Bronchial epithelial cell (primary cell): ENCODE measurements around the gene DGCR6L. TPM values are rescaled to one million over a fixed set of nuclear protein-coding genes. Genes with fewer than 3 reads are reported as not detected.

ENCODE experiments used
- DNase-seq: peaks from one replicate; pipeline ENCODE4 v3.0.0-alpha.2; 2010; ENCODE audit warnings: low read depth
- FAIRE-seq: peaks from 2 replicates; lab custom pipeline; 2011; peaks lifted over from hg19 to GRCh38; lab: Jason Lieb, UNC
- H3K27me3 ChIP-seq: 2 replicates; pipeline ENCODE4 v1.5.1; 2011; ENCODE audit warnings: low read length; ENCODE audit not compliant: control insufficient read depth, insufficient read depth
- H3K36me3 ChIP-seq: 2 replicates; pipeline ENCODE4 v1.5.1; 2011; ENCODE audit warnings: low read length; ENCODE audit not compliant: control insufficient read depth, insufficient read depth
- H3K4me3 ChIP-seq: 2 replicates; pipeline ENCODE4 v1.5.1; 2011; ENCODE audit warnings: mild to moderate bottlenecking, low read depth, low read length, control low read depth
- CTCF ChIP-seq: IDR thresholded peaks from 2 replicates; pipeline ENCODE4 v1.5.1; 2011; ENCODE audit warnings: mild to moderate bottlenecking, moderate library complexity, low read length, control low read depth, inconsistent platforms; ENCODE audit not compliant: insufficient read depth, severe bottlenecking
- total RNA-seq: library from RNA; depleted of rRNA; stranded (reverse); fragments of >200 nt; gene quantifications from 2 replicates; pipeline ENCODE4 v1.2.1, GENCODE V29; 2014

DGCR6L gene
- total RNA-seq, 1 donor from 2014 or later = 27.4 TPM

GRCh38 chr22:20295262-20296064 lies 24.4 kb downstream of the DGCR6L start:
- TF ChIP-seq CTCF = no peak
- no peaks in the 10 kb centered on the region for H3K36me3 ChIP-seq
- DNase-seq (no peak), FAIRE-seq (peak; percentile 47)
- no peak overlapping the region for H3K4me3 ChIP-seq
- peaks cover 2% of the 10 kb centered on the region for H3K27me3 ChIP-seq

- no peaks in the 10 kb centered on the region for H3K36me3 ChIP-seq
- no peak overlapping the region for H3K4me3 ChIP-seq
- no peak for FAIRE-seq
- DNase-seq = no peak
- peaks cover 2% of the 10 kb centered on the region for H3K27me3 ChIP-seq
- no peak for TF ChIP-seq CTCF
These were observed 27.1 kb downstream of the DGCR6L start for GRCh38 chr22:20292673-20293232.

GRCh38 chr22:20292108-20292507 lies 27.8 kb downstream of the DGCR6L start:
- FAIRE-seq (no peak), DNase-seq (no peak)
- peaks cover 2% of the 10 kb centered on the region for H3K27me3 ChIP-seq
- TF ChIP-seq CTCF = no peak
- H3K36me3 ChIP-seq = no peaks in the 10 kb centered on the region
- H3K4me3 ChIP-seq = no peak overlapping the region

DNA sequence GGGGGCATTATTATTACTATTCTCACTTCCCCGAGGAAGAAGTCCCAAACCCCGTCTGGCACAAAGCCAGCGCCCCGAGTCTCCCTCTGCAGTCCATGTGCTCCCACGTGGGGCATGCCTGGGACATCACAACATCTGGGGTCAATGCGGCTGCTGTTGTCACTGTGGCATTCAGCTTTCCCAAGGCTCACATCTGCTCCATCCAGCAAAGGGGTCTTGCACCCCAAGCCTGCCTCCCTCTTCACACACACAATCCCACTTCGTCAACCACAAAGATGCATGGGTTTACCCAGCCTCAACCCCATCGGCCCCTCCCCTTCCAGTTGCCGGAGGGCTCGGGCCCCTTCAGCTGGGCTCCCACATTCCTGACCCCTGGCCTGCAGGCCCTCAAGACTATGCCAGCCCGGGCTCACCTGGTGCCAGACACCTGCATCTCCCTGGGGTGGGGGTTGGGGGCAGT lies 28.2 kb downstream of the DGCR6L start:
- peaks cover 2% of the 10 kb centered on the region for H3K27me3 ChIP-seq
- no peak overlapping the region for H3K4me3 ChIP-seq
- TF ChIP-seq CTCF = no peak
- no peaks in the 10 kb centered on the region for H3K36me3 ChIP-seq
- FAIRE-seq (peak; percentile 18), DNase-seq (no peak)

- Histone ChIP-seq H3K4me3 (no peak overlapping the region), H3K36me3 (no peaks in the 10 kb centered on the region), H3K27me3 (peaks cover 2% of the 10 kb centered on the region)
- no peak for TF ChIP-seq CTCF
- peak; percentile 43 for FAIRE-seq
- no peak for DNase-seq
These were observed 28.6 kb downstream of the DGCR6L start for GRCh38 chr22:20291249-20291586.
